Epithelial cell of proximal tubule (primary cell): ENCODE data around the gene ANTXRL. TPM values are rescaled to one million over a fixed set of nuclear protein-coding genes. Genes with fewer than 3 reads are reported as not detected.
"Not testable (repeated sequence)": the region's sequence is repeated elsewhere in the genome, so short reads cannot be mapped to it uniquely, and the experiment has no call there.

ENCODE experiments used
- DNase-seq: peaks from one replicate; pipeline ENCODE4 v3.0.0-alpha.2; 2011; ENCODE audit warnings: low read depth
- H3K4me3 ChIP-seq: 2 replicates; pipeline ENCODE4 v1.5.1; 2011; ENCODE audit warnings: low read depth, mild to moderate bottlenecking, low read length
- total RNA-seq: library from RNA; depleted of rRNA; stranded (reverse); fragments of >200 nt; gene quantifications from 2 replicates; pipeline ENCODE4 v1.2.3, GENCODE V29; 2015
- TF ChIP-seq, protein P1 (sequence below): conservative IDR thresholded peaks from 2 replicates; pipeline ENCODE4 v1.5.1; 2012; ENCODE audit warnings: low read depth, mild to moderate bottlenecking, low read length

ANTXRL gene
- total RNA-seq, 1 donor from 2014 or later, result not detected

DNA sequence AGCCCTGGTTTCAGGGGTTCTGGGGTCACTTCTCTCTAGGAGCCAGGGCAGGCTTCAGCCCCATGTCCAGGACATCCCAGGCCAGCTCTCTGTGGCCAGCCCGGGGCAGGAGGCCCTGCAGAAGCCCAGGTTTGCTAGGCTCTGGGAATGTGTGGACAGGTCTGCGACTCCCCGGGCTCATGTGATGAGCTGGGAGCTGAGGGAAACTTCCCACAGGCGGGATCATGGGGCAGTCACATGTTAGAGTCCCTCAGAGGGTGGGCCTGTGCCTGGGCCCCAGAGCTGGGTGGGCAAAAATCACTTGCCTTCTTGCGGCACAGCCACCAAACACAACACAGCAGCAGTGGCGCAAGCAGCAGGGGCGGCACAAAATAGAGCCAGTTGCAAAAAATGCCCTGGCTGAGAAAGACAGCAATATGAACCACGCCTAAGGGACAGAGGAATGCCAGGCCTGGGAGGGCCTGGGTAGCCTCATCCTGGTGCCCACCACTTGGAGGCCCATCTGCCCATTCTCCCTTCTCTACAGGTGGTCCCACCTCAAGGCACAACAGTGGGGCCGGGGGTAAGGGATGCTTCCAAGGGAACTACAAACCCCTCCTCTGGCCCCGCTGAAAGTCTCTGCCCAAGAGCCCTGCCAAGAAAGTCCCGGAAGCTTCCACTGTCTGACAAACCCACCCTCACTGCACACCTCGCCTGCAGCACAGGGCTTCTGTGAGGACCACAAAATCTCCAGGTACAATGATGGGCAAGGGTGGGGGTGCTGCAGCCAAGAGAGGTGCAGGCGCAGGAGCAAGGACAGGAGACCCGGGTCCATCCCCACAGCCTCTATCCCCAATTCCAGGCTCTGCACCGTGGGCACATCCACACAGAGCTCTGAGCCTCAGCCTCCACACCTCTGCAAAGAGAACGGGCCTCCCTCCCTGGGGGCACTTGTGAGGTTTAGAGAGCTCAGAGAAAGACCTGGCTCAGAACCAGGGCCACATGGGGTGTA, 34.6 kb upstream of the ANTXRL start:
- no peak for DNase-seq
- TF ChIP-seq, protein P1, sequence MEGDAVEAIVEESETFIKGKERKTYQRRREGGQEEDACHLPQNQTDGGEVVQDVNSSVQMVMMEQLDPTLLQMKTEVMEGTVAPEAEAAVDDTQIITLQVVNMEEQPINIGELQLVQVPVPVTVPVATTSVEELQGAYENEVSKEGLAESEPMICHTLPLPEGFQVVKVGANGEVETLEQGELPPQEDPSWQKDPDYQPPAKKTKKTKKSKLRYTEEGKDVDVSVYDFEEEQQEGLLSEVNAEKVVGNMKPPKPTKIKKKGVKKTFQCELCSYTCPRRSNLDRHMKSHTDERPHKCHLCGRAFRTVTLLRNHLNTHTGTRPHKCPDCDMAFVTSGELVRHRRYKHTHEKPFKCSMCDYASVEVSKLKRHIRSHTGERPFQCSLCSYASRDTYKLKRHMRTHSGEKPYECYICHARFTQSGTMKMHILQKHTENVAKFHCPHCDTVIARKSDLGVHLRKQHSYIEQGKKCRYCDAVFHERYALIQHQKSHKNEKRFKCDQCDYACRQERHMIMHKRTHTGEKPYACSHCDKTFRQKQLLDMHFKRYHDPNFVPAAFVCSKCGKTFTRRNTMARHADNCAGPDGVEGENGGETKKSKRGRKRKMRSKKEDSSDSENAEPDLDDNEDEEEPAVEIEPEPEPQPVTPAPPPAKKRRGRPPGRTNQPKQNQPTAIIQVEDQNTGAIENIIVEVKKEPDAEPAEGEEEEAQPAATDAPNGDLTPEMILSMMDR, result no peak
- H3K4me3 ChIP-seq, result no peak overlapping the region

DNA sequence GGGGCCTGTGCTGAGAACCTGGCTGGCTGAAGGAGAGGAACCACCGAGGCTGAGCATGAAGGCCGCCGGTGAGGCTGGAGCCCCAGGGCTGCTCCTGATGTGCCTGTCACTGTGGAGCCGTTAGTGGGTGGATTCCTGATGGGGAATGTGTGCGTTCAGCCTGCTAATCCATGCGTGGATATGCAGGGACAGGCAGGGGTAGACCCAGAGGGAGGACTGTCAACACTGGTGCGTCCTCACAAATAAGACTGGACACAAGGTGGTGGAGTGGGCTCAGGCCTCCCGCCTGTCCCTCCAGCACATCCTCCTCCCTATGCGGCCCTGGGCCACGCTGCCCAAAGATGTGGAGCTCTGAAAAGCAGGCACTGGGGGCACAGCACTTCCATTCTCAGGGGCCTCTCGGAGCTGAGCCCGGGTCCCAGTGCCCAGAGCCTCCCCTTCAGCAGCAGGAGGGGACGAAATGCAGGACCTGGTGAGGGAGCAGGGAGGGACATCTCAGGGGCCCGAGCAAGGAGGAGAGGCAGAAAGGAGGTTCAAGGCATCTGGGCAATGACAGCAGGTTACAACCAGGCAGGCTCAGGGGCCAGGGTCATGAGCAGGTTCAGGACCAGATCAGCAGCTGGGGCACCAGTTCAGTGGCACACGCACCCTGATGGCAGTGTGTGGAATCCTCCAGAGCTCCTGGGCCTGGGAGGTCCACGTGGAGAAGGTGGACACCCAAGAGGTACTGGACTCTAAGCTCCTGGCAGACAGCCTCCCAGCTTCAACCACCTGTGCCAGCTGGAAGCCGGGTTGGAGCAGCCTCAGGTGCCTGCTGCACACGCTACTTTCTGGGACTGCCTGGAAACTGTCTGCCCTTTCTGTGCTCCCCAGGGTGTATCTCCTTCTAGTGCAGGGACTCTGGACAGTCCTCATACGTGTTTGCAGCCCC, 33.5 kb upstream of the ANTXRL start:
- TF ChIP-seq, protein P1, result no peak
- DNase-seq, result no peak

DNA sequence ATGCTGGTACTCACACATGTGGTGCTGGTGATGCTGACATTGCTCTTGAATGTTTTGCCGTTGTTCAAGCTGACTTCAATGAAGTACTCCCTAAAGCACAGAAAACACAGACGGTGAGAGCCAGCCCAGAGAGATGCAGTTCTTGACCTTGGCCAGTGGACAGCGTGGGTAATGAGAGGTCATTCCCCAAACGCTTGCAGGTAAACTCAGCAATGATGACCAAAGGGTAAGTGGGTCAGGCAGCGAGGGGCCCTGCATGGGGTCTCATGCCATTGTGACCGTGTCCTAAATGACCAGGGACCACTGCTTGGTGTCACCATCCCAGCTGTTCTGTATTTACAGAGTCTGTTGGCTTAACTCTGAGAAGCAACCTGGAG, 32.8 kb upstream of the ANTXRL start:
- DNase-seq, result no peak
- TF ChIP-seq, protein P1, result no peak

More for the DNA sequence above, 33.5 kb upstream of the ANTXRL start:
- no peak overlapping the region for H3K4me3 ChIP-seq

DNA sequence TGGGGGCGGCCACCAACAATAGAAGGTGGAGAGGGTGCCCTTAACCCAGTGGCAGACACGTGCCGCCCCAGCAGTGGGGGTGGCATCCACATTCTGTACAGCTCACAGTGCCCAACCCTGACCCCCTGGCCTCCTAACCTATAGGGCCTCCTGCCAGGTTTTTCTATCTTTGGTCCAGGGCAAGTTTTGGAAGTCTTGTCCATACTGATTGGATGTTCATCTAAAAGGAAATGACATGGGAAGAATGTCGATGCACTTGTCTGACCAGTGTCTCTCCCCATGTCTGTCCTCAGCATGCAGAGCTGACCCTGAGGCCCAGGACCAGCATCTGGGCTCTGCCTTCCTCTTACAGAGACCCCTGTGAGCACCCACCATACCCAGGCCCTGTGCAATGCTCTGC, 32.3 kb upstream of the ANTXRL start:
- TF ChIP-seq, protein P1, result no peak
- DNase-seq, result no peak
- H3K4me3 ChIP-seq, result no peak overlapping the region

More for the DNA sequence above, 32.8 kb upstream of the ANTXRL start:
- no peak overlapping the region for H3K4me3 ChIP-seq

DNA sequence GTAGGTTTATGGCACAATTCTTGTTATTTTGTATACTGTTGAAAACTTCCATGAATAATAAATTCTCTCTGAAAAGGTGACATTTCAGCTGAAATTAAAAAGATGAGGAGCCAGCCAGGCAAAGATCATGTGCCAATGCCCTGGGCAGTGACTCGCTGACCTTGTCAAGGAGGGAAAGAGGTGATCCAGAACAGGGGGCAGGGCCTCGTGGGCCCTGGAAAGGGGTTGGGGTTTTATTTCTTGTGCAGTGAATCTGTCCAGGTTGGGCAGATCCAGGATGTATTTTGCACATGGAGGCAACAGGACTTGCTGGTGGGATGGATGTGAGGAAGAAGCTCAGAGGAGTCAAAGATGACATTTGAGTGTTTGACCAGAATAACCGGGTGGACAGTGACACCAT, 31.6 kb upstream of the ANTXRL start:
- H3K4me3 ChIP-seq, DNase-seq: not testable (repeated sequence)

DNA sequence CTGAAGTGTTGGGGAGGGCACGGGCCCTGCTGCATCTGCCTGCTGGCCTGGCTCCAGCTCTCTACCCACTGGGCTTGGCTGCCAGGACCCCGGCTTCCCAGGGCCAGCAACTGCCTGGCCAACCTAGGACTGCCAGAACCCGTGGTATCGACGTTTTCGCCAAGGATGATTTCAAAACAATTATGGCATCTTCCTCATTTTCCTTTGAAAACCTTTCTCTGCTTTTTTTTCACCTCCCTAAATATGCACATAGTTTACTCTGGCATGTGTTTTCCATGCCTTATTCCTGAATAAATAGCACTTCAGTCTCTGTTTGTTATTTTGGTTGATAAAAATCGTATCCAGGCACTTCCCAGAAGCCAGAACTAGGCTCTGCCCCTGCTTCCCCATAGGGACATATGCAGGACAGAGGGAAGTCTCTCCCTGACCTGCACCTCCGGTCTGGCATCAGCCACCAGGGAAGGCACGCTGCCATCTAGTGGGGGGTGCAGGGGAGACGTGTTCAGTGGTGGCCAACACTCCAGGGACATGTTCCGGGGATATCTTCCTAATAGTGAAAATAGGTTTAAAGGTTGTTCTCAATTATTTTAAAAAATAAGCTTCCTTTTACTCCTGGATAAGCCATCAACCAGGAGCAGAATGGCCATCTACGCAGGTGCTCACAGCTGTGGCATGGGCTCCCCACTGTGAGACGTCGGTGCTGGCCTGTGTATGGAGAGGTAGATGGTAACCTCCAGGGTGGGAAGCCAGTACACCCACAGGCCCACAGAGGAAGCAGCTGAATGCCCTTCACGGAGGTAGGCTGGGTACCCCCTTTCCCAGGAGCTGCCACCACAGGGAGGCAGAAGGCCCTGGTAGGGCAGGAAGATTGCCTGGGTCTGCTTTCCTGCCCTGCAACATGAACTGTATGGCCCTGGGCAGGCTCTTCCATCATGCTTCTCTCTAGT, 30.7 kb upstream of the ANTXRL start:
- no peak for DNase-seq

More for the DNA sequence above, 30.7 kb upstream of the ANTXRL start:
- H3K4me3 ChIP-seq, result no peak overlapping the region
- TF ChIP-seq, protein P1, result peak; percentile 69
